ENCODE results near the gene TUB. TPM values are rescaled to one million over a fixed set of nuclear protein-coding genes. Genes with fewer than 3 reads are reported as not detected.

The TUB gene
- total and polyA plus RNA-seq, 7 donors, result 0.25 to 4.6 (median 0.91) TPM

DNA sequence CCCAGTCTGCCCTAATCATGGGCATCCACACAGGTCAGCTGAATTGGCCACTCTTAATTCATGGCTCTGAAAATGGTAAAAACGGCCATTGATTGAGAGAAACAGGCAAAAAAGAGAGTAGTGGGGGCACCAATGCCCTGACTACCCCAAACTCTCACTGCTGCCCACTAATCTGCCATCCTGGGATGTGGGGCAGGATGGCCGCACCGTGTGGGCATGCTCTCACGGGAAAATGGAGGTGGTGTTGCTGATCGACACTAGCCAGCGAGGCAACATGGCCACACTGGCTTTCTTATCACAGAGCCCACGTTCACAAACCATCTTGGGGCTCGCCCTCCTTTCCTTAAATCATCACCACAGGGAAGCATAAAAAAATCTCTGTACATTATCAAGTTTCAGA, 11.2 kb upstream of the TUB start:
- intact Hi-C loops (cut with DNase I), result loop anchor here (2.0 to 5.0 kb wide), 2 partner anchors 37 kb away; no protein-coding TSS in a partner anchor
- WGBS, 3 donors, result 88 to 93% (median 88%) methylated on average over 8 of the region's 8 CpGs
- no peak overlapping the region for H3K27ac ChIP-seq

DNA sequence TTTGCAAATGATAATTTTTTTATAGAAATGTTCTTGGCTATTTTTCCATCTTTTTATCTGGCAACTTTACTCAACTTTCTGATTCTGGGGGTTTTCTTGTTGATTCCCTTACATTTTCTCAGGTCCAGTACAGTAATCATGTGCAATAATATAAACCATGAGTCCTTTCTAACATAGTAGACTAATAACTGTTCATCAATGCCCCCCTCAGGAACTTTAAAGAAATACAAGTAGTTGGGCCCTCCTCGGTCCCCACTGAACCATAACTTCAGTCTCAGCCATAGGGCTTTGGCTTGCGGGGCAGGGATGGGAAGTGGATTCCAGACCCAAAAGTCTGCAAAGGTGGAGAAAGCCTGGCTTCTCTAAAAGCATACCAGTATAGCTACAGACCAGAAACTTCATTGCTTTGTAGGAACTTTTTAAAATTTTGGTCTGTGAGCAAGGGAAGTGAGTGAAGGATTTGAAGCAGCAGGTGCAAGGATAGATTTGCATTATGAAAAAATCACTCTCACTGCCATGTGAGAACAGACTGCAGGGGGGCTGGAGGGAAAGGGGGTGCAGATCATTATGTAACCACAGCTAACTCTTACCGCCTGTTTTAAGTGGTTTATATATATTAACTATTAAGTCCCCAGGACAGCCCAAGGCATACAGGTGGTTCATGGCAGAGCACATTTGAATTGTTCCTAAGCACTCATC, 10.4 kb upstream of the TUB start:
- Histone ChIP-seq H3K27me3 (ENCODE audit: insufficient read depth in 3 of 3, low read length in 2 of 3) (no peaks in the 10 kb centered on the region), H3K4me1 (peaks cover 4% of the 10 kb centered on the region), H3K4me3 (no peak overlapping the region), H3K36me3 (ENCODE audit: insufficient read depth in 1 of 2, low read depth in 1 of 2) (no peaks in the 10 kb centered on the region), H3K9me3 (no peaks in the 10 kb centered on the region), H3K27ac (no peak overlapping the region)
- ATAC-seq (peak in 2 of 4 donors; percentile 54 to 72), DNase-seq (no peak)
- intact Hi-C loops (cut with DNase I), result loop anchor here in 1 of 2 donors (5.0 kb wide), 1 partner anchor 38 kb away; no protein-coding TSS in a partner anchor
- WGBS, 3 donors, result 37 to 55% (median 46%) methylated on average over 3 of the region's 3 CpGs
- TF ChIP-seq, protein P1, sequence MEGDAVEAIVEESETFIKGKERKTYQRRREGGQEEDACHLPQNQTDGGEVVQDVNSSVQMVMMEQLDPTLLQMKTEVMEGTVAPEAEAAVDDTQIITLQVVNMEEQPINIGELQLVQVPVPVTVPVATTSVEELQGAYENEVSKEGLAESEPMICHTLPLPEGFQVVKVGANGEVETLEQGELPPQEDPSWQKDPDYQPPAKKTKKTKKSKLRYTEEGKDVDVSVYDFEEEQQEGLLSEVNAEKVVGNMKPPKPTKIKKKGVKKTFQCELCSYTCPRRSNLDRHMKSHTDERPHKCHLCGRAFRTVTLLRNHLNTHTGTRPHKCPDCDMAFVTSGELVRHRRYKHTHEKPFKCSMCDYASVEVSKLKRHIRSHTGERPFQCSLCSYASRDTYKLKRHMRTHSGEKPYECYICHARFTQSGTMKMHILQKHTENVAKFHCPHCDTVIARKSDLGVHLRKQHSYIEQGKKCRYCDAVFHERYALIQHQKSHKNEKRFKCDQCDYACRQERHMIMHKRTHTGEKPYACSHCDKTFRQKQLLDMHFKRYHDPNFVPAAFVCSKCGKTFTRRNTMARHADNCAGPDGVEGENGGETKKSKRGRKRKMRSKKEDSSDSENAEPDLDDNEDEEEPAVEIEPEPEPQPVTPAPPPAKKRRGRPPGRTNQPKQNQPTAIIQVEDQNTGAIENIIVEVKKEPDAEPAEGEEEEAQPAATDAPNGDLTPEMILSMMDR (IDR thresholded peaks at IDR 0.05), result peak; percentile 26

More for the DNA sequence above, 11.2 kb upstream of the TUB start:
- Histone ChIP-seq H3K4me1 (peaks cover 4% of the 10 kb centered on the region), H3K9me3 (no peaks in the 10 kb centered on the region), H3K27me3 (ENCODE audit: insufficient read depth in 3 of 3, low read length in 2 of 3) (no peaks in the 10 kb centered on the region), H3K4me3 (no peak overlapping the region), H3K36me3 (ENCODE audit: insufficient read depth in 1 of 2, low read depth in 1 of 2) (no peaks in the 10 kb centered on the region)
- DNase-seq (no peak), ATAC-seq (no peak)
- TF ChIP-seq, protein P1 (IDR thresholded peaks at IDR 0.05), result no peak

DNA sequence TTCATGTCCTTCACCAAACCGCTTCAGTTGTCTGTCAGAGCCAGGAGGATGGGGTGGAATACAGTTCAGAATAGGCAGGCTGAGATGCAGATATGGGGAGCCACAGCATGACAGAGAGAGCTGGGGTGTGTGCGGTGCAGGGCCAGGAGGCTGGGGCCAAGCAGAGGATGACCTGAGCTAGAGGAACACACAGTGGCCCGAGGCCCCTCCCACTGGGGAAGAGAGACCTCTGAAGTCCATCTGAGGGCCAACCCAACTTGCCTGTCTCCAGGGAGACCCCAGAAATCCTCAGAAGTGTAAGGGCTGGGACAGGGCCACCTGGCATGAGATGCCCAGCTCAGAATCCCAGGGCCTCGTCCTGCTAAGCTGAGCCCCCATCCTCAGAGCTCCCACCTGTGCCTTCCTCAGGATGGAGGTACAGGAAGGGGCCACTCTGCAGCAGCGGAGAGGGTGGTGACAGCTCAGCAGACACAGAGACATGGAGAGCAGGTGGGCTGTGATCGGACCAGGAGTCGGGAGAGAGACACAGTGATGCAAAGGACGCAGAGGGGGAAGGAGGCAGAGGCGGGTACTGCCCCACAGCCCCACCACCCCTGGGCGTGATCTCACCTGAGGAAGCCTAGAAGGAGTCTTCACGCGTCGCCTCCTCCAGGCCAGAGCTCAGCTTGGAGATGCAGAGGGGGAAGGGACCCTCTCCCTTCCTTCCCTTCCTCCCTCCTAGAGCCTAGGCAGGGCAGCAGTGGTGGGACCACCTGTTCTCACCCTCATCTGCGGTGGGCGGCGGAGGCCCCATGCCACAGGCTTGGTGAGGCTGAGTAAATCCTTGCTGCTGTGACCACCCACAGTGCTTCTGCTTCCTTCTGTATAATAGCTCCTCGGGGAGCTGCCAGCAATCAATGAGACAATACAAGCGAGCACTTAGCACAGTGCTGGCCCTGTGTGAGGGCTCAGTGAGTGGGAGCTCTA, 9.1 kb upstream of the TUB start:
- WGBS, 3 donors, result 70 to 80% (median 71%) methylated on average over 16 to 18 of the region's 18 CpGs
- H3K27ac ChIP-seq, result no peak overlapping the region
- no peaks in the 10 kb centered on the region for H3K27me3 ChIP-seq (ENCODE audit: insufficient read depth in 3 of 3, low read length in 2 of 3)
- ATAC-seq (no peak), DNase-seq (no peak)
- no peak overlapping the region for H3K4me3 ChIP-seq
- no peaks in the 10 kb centered on the region for H3K36me3 ChIP-seq (ENCODE audit: insufficient read depth in 1 of 2, low read depth in 1 of 2)
- intact Hi-C loops (cut with DNase I), result loop anchor here in 1 of 2 donors (5.0 kb wide), 1 partner anchor 40 kb away; no protein-coding TSS in a partner anchor
- H3K9me3 ChIP-seq, result no peaks in the 10 kb centered on the region
- H3K4me1 ChIP-seq, result peaks cover 4% of the 10 kb centered on the region
- TF ChIP-seq, protein P1 (IDR thresholded peaks at IDR 0.05), result no peak

DNA sequence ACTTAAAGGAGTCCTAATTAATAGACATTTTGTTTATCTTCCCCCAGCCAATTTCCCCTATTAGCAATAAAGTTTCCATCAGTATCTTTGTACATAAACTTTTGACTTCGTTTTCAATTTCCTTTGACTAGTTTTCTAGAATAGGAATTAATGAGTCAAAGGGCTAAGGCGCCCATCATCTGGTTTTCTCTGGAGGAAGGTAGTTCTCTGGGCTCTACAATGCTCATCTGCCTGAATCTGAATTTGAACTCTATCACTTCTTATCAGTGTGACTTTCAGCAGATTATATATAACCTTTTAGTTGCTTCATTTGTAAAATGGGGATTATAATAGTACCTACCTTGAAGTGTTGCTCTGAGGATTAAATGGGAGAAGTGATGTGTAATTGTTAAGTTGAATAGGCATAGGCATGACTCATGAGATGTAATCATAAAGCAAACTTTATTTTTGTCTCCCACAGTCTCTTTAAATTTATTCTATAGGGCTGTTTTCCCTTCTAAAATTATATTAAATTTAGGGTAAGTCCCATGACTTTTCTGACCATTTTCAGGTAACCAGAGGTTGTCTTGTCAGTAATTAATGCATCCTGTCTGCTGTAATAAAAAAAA, 5.8 kb upstream of the TUB start:
- no peaks in the 10 kb centered on the region for H3K36me3 ChIP-seq (ENCODE audit: insufficient read depth in 1 of 2, low read depth in 1 of 2)
- TF ChIP-seq, protein P1 (IDR thresholded peaks at IDR 0.05), result no peak
- no peaks in the 10 kb centered on the region for H3K4me1 ChIP-seq
- ATAC-seq, result no peak
- DNase-seq, result no peak
- intact Hi-C loops (cut with DNase I), result no loop called here
- H3K27ac ChIP-seq, result no peak overlapping the region
- WGBS, 3 donors, result 69 to 76% (median 75%) methylated on average over 2 of the region's 2 CpGs
- H3K4me3 ChIP-seq, result no peak overlapping the region
- no peaks in the 10 kb centered on the region for H3K9me3 ChIP-seq
- H3K27me3 ChIP-seq (ENCODE audit: insufficient read depth in 3 of 3, low read length in 2 of 3), result no peaks in the 10 kb centered on the region

All from psoas muscle (tissue), 8 donors.